Upper lobe of left lung (tissue), 4 donors: ENCODE measurements around the gene CDC73.

Experiments
- CTCF ChIP-seq, 6 experiments: fragments of 450-650 bp in 4 of 6; fragments of 200-600 bp in 2 of 6; sonication (generic) in 2 of 6; IDR thresholded peaks; one replicate each; pipeline ENCODE4 v1.5.1; 2016 to 2019; ENCODE audit warnings: antibody characterized with exemption in 6 of 6
- EP300 ChIP-seq, 4 donors: sonication (generic); formaldehyde crosslinking; IDR thresholded peaks; one replicate each; pipeline ENCODE4 v1.5.1; 2017; ENCODE audit warnings: antibody characterized with exemption in 4 of 4, control low read depth in 2 of 4
- POLR2AphosphoS5 ChIP-seq, 2 donors: sonication (generic); formaldehyde crosslinking; IDR thresholded peaks; one replicate each; pipeline ENCODE4 v1.5.1; 2017; ENCODE audit warnings: antibody characterized with exemption in 2 of 2

- TF ChIP-seq POLR2AphosphoS5 (IDR thresholded peaks at IDR 0.05) (no peak), CTCF (IDR thresholded peaks at IDR 0.05) (no peak), EP300 (IDR thresholded peaks at IDR 0.05) (no peak)
Measured at GRCh38 chr1:193113992-193114332, 7.9 kb upstream of the CDC73 start.
